Gastrocnemius medialis (tissue), 4 donors: ENCODE results near the gene ECM2.

ENCODE experiments used
- CTCF ChIP-seq, 5 experiments: fragments of 450-650 bp in 3 of 5; fragments of 200-600 bp in 2 of 5; sonication (generic) in 2 of 5; IDR thresholded peaks in 4 of 5; conservative IDR thresholded peaks in 1 of 5; 1 replicate in 4 of 5; 2 replicates in 1 of 5; pipeline ENCODE4 v1.5.1; 2016 to 2019; ENCODE audit warnings: antibody characterized with exemption in 5 of 5, mild to moderate bottlenecking in 3 of 5, moderate library complexity in 3 of 5
- POLR2A ChIP-seq, 2 donors: fragments of 450-650 bp; IDR thresholded peaks; one replicate each; pipeline ENCODE4 v1.6.1; 2017; ENCODE audit warnings: antibody characterized with exemption in 2 of 2, mild to moderate bottlenecking in 2 of 2, moderate library complexity in 2 of 2

GRCh38 chr9:92527832-92528521 is 7.8 kb downstream of the ECM2 start:
- TF ChIP-seq CTCF (IDR thresholded peaks at IDR 0.05 in 4 of 5, conservative IDR thresholded peaks at IDR 0.05 in 1 of 5) (no peak), POLR2A (IDR thresholded peaks at IDR 0.05) (no peak)
